Hematopoietic multipotent progenitor cell treated with erythropoietin and hydrocortisone succinate and interleukin-3 and kit ligand, for 15 days (in vitro differentiated cells): ENCODE data around the gene CBY1.
A peak's percentile ranks its signal among the peaks of the same experiment; 100 is the strongest.
"Not testable (repeated sequence)": the region's sequence is repeated elsewhere in the genome, so short reads cannot be mapped to it uniquely, and the experiment has no call there.

Experiments used
- DNase-seq: peaks from one replicate; pipeline ENCODE4 v3.0.0-alpha.2; 2015; ENCODE audit warnings: low spot score

CBY1 gene

GRCh38 chr22:38656256-38657044, at the start of gene CBY1, which contains the start of gene FAM227A:
TSS of gene CBY1 (plus strand) at chr22:38656638. CDS start at chr22:38668055, 11,417 bp downstream.
TSS of gene FAM227A (minus strand) at chr22:38656392. CDS start at chr22:38650168, 6,224 bp downstream.
- peak; percentile 80 for DNase-seq

- no peak for DNase-seq
These were observed 48.8 kb upstream of the CBY1 start for GRCh38 chr22:38607680-38608079.

- no peak for DNase-seq
These were observed 47.3 kb upstream of the CBY1 start for GRCh38 chr22:38608992-38609750.

- DNase-seq: no peak
These were observed 46.2 kb upstream of the CBY1 start for GRCh38 chr22:38610234-38610633.

- DNase-seq: no peak
These were observed 44.9 kb upstream of the CBY1 start for GRCh38 chr22:38611559-38611958.

- no peak for DNase-seq
These were observed 44.0 kb upstream of the CBY1 start for GRCh38 chr22:38612217-38613006.

GRCh38 chr22:38613588-38613987, 42.9 kb upstream of the CBY1 start:
- DNase-seq: no peak

- DNase-seq: no peak
These were observed 41.9 kb upstream of the CBY1 start for GRCh38 chr22:38614332-38615063.

- DNase-seq: not testable (repeated sequence)
These were observed 41.4 kb upstream of the CBY1 start for GRCh38 chr22:38615064-38615405.

- no peak for DNase-seq
These were observed 38.2 kb upstream of the CBY1 start for GRCh38 chr22:38618258-38618657.

GRCh38 chr22:38618682-38619081, 37.8 kb upstream of the CBY1 start:
- DNase-seq: no peak

GRCh38 chr22:38623351-38623750, 33.1 kb upstream of the CBY1 start:
- no peak for DNase-seq

GRCh38 chr22:38628444-38628843, 28.0 kb upstream of the CBY1 start:
- DNase-seq: no peak

- no peak for DNase-seq
These were observed 27.3 kb upstream of the CBY1 start for GRCh38 chr22:38629108-38629507.

GRCh38 chr22:38631724-38632123, 24.7 kb upstream of the CBY1 start:
- no peak for DNase-seq

GRCh38 chr22:38632528-38632927, 23.9 kb upstream of the CBY1 start:
- no peak for DNase-seq

- DNase-seq: no peak
These were observed 18.2 kb upstream of the CBY1 start for GRCh38 chr22:38638216-38638615.

- DNase-seq: no peak
These were observed 17.7 kb upstream of the CBY1 start for GRCh38 chr22:38638728-38639127.

GRCh38 chr22:38641476-38642040, 14.9 kb upstream of the CBY1 start:
- DNase-seq: no peak

- not testable (repeated sequence) for DNase-seq
These were observed 12.2 kb upstream of the CBY1 start for GRCh38 chr22:38644245-38644644.

GRCh38 chr22:38645430-38645829, 11.0 kb upstream of the CBY1 start:
- DNase-seq: no peak
